ENCODE results near the gene PPARD. TPM values are rescaled to one million over a fixed set of nuclear protein-coding genes. Genes with fewer than 3 reads are reported as not detected.

The PPARD gene
- polyA plus RNA-seq, 3 donors, result 1.2 to 22.0 (median 2.4) TPM

- H3K27ac ChIP-seq (ENCODE audit: low read depth in 1 of 2, low read length in 2 of 2), result no peak overlapping the region
- peaks cover 3% of the 10 kb centered on the region for H3K4me1 Mint-ChIP-seq
- H3K4me3 ChIP-seq (replicated peaks in 1 of 3; ENCODE audit: low read depth in 2 of 3, low read length in 3 of 3), result no peak overlapping the region
- H3K9me3 ChIP-seq (replicated peaks in 1 of 2; ENCODE audit: control insufficient read depth in 1 of 2, insufficient read depth in 1 of 2, low read length in 2 of 2), result no peaks in the 10 kb centered on the region
- DNase-seq, result no peak
- no peaks in the 10 kb centered on the region for H3K36me3 ChIP-seq (replicated peaks in 1 of 2; ENCODE audit: control insufficient read depth in 1 of 2, insufficient read depth in 2 of 2, low read length in 2 of 2)
- H3K4me1 ChIP-seq (ENCODE audit: control insufficient read depth in 1 of 2, insufficient read depth in 2 of 2, low read length in 2 of 2), result no peaks in the 10 kb centered on the region
- H3K79me2 ChIP-seq (ENCODE audit: insufficient read depth, low read length), result no peaks in the 10 kb centered on the region
- no peak for TF ChIP-seq CTCF (IDR thresholded peaks at IDR 0.05)
- no peaks in the 10 kb centered on the region for H3K9me3 Mint-ChIP-seq
- peak overlapping the region in 1 of 7 donors; percentile 2 for H3K27ac Mint-ChIP-seq
- no peak overlapping the region for H3K4me3 Mint-ChIP-seq
- WGBS (ENCODE audit: insufficient coverage), result 20% methylated on average over 1 of the region's 3 CpGs
- no peaks in the 10 kb centered on the region for H3K36me3 Mint-ChIP-seq
- intact Hi-C loops (cut with micrococcal nuclease), result no loop called here
- no peaks in the 10 kb centered on the region for H4K20me1 ChIP-seq (ENCODE audit: insufficient read depth, low read length)
- no peak overlapping the region for H3K4me2 ChIP-seq (replicated peaks; ENCODE audit: extremely low read depth, low read length, poor library complexity, severe bottlenecking)
- no peak overlapping the region for H2AFZ ChIP-seq (ENCODE audit: insufficient read depth, low read depth, low read length, poor library complexity, severe bottlenecking)
- H3K27me3 Mint-ChIP-seq (ENCODE audit: low read depth in 3 of 3), result peaks cover 4 to 14% (median 6%) of the 10 kb centered on the region in 3 donors
- no peaks in the 10 kb centered on the region for H3K27me3 ChIP-seq (ENCODE audit: control insufficient read depth in 2 of 2, insufficient read depth in 2 of 2, low read length in 2 of 2)
- no peak overlapping the region for H3K9ac ChIP-seq (ENCODE audit: insufficient read depth, low read length, poor library complexity, severe bottlenecking)
Measured at GRCh38 chr6:35439308-35439707, 97.0 kb downstream of the PPARD start.

DNA sequence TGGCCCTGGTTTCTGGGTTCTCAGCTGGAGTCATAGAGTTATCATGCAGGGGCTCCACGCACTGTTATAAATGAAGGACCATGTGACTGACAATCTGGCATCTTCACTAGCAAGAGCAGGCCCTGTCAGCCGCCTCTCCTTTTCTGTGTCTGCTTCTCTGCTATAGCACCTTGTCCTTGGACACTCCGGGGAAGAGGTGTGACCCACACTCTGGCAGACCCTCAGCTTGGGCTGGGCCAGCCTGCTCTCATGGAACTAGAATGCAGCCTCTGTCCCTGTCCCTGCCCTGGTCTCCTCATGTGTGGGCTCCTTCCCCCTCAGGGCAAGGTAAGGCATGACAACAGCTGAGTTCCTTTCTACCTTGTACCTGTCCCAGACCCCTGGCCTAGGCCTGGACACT is 98.8 kb downstream of the PPARD start:
- Histone ChIP-seq H3K4me3 (replicated peaks in 1 of 3; ENCODE audit: low read depth in 2 of 3, low read length in 3 of 3) (no peak overlapping the region), H3K27me3 (ENCODE audit: control insufficient read depth in 2 of 2, insufficient read depth in 2 of 2, low read length in 2 of 2) (no peaks in the 10 kb centered on the region), H3K4me2 (replicated peaks; ENCODE audit: extremely low read depth, low read length, poor library complexity, severe bottlenecking) (no peak overlapping the region), H2AFZ (ENCODE audit: insufficient read depth, low read depth, low read length, poor library complexity, severe bottlenecking) (no peak overlapping the region), H3K36me3 (replicated peaks in 1 of 2; ENCODE audit: control insufficient read depth in 1 of 2, insufficient read depth in 2 of 2, low read length in 2 of 2) (no peaks in the 10 kb centered on the region), H3K9ac (ENCODE audit: insufficient read depth, low read length, poor library complexity, severe bottlenecking) (no peak overlapping the region), H3K27ac (ENCODE audit: low read depth in 1 of 2, low read length in 2 of 2) (no peak overlapping the region), H4K20me1 (ENCODE audit: insufficient read depth, low read length) (no peaks in the 10 kb centered on the region), H3K9me3 (replicated peaks in 1 of 2; ENCODE audit: control insufficient read depth in 1 of 2, insufficient read depth in 1 of 2, low read length in 2 of 2) (no peaks in the 10 kb centered on the region), H3K4me1 (ENCODE audit: control insufficient read depth in 1 of 2, insufficient read depth in 2 of 2, low read length in 2 of 2) (no peaks in the 10 kb centered on the region), H3K79me2 (ENCODE audit: insufficient read depth, low read length) (no peaks in the 10 kb centered on the region)
- Mint-ChIP-seq H3K9me3 (no peaks in the 10 kb centered on the region), H3K36me3 (no peaks in the 10 kb centered on the region), H3K4me3 (no peak overlapping the region), H3K27ac (no peak overlapping the region), H3K27me3 (ENCODE audit: low read depth in 3 of 3) (peaks cover 6 to 15% (median 9%) of the 10 kb centered on the region in 3 donors), H3K4me1 (peaks cover 3% of the 10 kb centered on the region)
- no peak for DNase-seq
- intact Hi-C loops (cut with micrococcal nuclease), result no loop called here
- TF ChIP-seq CTCF (IDR thresholded peaks at IDR 0.05), result no peak
- WGBS (ENCODE audit: insufficient coverage), result 95% methylated on average over 3 of the region's 3 CpGs
